Loucy (cell line): ENCODE measurements around the gene SPTB.
A peak's percentile ranks its signal among the peaks of the same experiment; 100 is the strongest.

ENCODE experiments used
- H2AFZ ChIP-seq: fragments of 200-600 bp; sonication (generic); 2 replicates; pipeline ENCODE4 v1.6.0; 2016; ENCODE audit warnings: antibody characterized with exemption, mild to moderate bottlenecking, low read length, moderate library complexity
- H3F3A ChIP-seq: fragments of 200-600 bp; 2 replicates; pipeline ENCODE4 v1.6.0; 2016; ENCODE audit warnings: antibody characterized with exemption, low read depth, mild to moderate bottlenecking
- H3K27me3 ChIP-seq: fragments of 200-600 bp; sonication (generic); 2 replicates; pipeline ENCODE4 v1.6.1; 2014; ENCODE audit warnings: low read length, mild to moderate bottlenecking; ENCODE audit not compliant: insufficient read depth, poor library complexity, severe bottlenecking
- H3K36me3 ChIP-seq: fragments of 200-600 bp; sonication (generic); 2 replicates; pipeline ENCODE4 v1.6.1; 2016; ENCODE audit warnings: low read length; ENCODE audit not compliant: insufficient read depth
- H3K4me1 ChIP-seq: fragments of 200-600 bp; sonication (generic); 2 replicates; pipeline ENCODE4 v1.5.1; 2014; ENCODE audit warnings: low read length, mild to moderate bottlenecking; ENCODE audit not compliant: insufficient read depth, poor library complexity, severe bottlenecking
- H3K4me2 ChIP-seq: fragments of 200-600 bp; sonication (generic); 2 replicates; pipeline ENCODE4 v1.6.0; 2014; ENCODE audit warnings: antibody characterized with exemption, low read length, low read depth, mild to moderate bottlenecking; ENCODE audit not compliant: poor library complexity, severe bottlenecking
- H3K4me3 ChIP-seq: fragments of 200-600 bp; sonication (generic); 2 replicates; pipeline ENCODE4 v1.5.1; 2014; ENCODE audit warnings: low read length, mild to moderate bottlenecking, mixed read lengths; ENCODE audit not compliant: poor library complexity, severe bottlenecking
- H3K79me2 ChIP-seq: fragments of 200-600 bp; sonication (generic); 2 replicates; pipeline ENCODE4 v1.6.1; 2014; ENCODE audit warnings: low read length; ENCODE audit not compliant: insufficient read depth
- H3K9ac ChIP-seq: fragments of 200-600 bp; sonication (generic); 2 replicates; pipeline ENCODE4 v1.6.0; 2014; ENCODE audit warnings: mild to moderate bottlenecking, low read depth, low read length, moderate library complexity; ENCODE audit not compliant: poor library complexity, severe bottlenecking
- H3K9me2 ChIP-seq: fragments of 200-600 bp; sonication (generic); replicated peaks from 2 replicates; pipeline ENCODE4 v1.6.1; 2016; ENCODE audit warnings: low read depth, low read length, mixed read lengths
- H3K9me3 ChIP-seq: fragments of 200-600 bp; sonication (generic); 2 replicates; pipeline ENCODE4 v1.6.1; 2014; ENCODE audit warnings: mild to moderate bottlenecking, antibody characterized with exemption, low read length, low read depth; ENCODE audit not compliant: insufficient read depth
- H4K20me1 ChIP-seq: fragments of 200-600 bp; sonication (generic); 2 replicates; pipeline ENCODE4 v1.6.0; 2014; ENCODE audit warnings: antibody characterized with exemption, low read length, mild to moderate bottlenecking; ENCODE audit not compliant: insufficient read depth, poor library complexity, severe bottlenecking
- CTCF ChIP-seq: fragments of 200-600 bp; sonication (generic); conservative IDR thresholded peaks from 2 replicates; pipeline ENCODE4 v1.5.1; 2014; ENCODE audit warnings: mild to moderate bottlenecking, antibody characterized with exemption, low read length
- EZH2phosphoT487 ChIP-seq: fragments of 200-600 bp; IDR thresholded peaks from 2 replicates; pipeline ENCODE4 v1.6.1; 2018; ENCODE audit warnings: antibody characterized with exemption, mild to moderate bottlenecking, moderate library complexity, borderline replicate concordance

The SPTB gene

GRCh38 chr14:64700290-64700689 is 179.4 kb downstream of the SPTB start:
- H3K36me3 ChIP-seq: no peaks in the 10 kb centered on the region
- no peak overlapping the region for H2AFZ ChIP-seq
- H3K4me3 ChIP-seq: no peak overlapping the region
- H4K20me1 ChIP-seq: no peaks in the 10 kb centered on the region
- H3K4me1 ChIP-seq: peaks cover 47% of the 10 kb centered on the region
- H3K9me3 ChIP-seq: no peaks in the 10 kb centered on the region
- peaks cover 19% of the 10 kb centered on the region for H3K79me2 ChIP-seq
- TF ChIP-seq EZH2phosphoT487 (no peak), CTCF (no peak)
- H3K9ac ChIP-seq: no peak overlapping the region
- no peaks in the 10 kb centered on the region for H3K9me2 ChIP-seq
- H3F3A ChIP-seq: no peaks in the 10 kb centered on the region; the same call in 1 of the 2 replicates
- no peaks in the 10 kb centered on the region for H3K27me3 ChIP-seq
- H3K4me2 ChIP-seq: no peak overlapping the region

DNA sequence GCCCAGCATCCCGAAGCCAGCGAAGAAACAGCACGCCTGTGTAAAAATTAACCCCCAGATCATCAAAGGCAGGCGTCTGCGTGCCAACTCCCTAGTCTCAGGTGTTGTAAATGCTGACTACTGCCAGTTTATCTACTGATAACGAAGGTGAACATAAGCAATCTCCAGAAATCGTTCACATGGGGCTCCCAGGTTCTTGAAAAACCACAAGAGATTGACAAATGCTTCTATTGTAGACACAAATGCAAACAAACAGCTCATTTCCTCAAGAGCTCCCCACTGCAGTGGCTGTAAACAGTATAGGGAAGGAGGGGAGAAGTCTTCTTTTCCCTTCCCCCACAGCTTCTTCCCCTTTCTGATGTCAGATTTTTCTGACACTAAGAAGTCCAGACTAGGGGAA is 180.8 kb downstream of the SPTB start:
- H3F3A ChIP-seq: no peaks in the 10 kb centered on the region; the same call in 1 of the 2 replicates
- no peak for TF ChIP-seq EZH2phosphoT487
- no peak for TF ChIP-seq CTCF
- no peak overlapping the region for H3K4me2 ChIP-seq
- H3K4me3 ChIP-seq: no peak overlapping the region
- H3K9me2 ChIP-seq: no peaks in the 10 kb centered on the region
- peaks cover 46% of the 10 kb centered on the region for H3K4me1 ChIP-seq
- H3K27me3 ChIP-seq: no peaks in the 10 kb centered on the region
- H3K79me2 ChIP-seq: peaks cover 6% of the 10 kb centered on the region; the same call in 1 of the 2 replicates
- H2AFZ ChIP-seq: no peak overlapping the region
- H3K9me3 ChIP-seq: no peaks in the 10 kb centered on the region
- H3K9ac ChIP-seq: no peak overlapping the region
- H3K36me3 ChIP-seq: no peaks in the 10 kb centered on the region
- H4K20me1 ChIP-seq: no peaks in the 10 kb centered on the region

GRCh38 chr14:64696355-64696857 is 183.3 kb downstream of the SPTB start:
- TF ChIP-seq CTCF (no peak), EZH2phosphoT487 (no peak)
- H3K79me2 ChIP-seq: no peaks in the 10 kb centered on the region

More at GRCh38 chr14:64696355-64696857, 183.3 kb downstream of the SPTB start:
- peaks cover 38% of the 10 kb centered on the region for H3K4me1 ChIP-seq
- no peaks in the 10 kb centered on the region for H3K9me2 ChIP-seq
- no peak overlapping the region for H3K4me3 ChIP-seq
- no peaks in the 10 kb centered on the region for H3K27me3 ChIP-seq
- H4K20me1 ChIP-seq: no peaks in the 10 kb centered on the region
- peak overlapping the region; percentile 21 for H3K4me2 ChIP-seq
- no peaks in the 10 kb centered on the region; the same call in 1 of the 2 replicates for H3F3A ChIP-seq
- no peak overlapping the region for H3K9ac ChIP-seq
- no peak overlapping the region for H2AFZ ChIP-seq
- no peaks in the 10 kb centered on the region for H3K9me3 ChIP-seq
- H3K36me3 ChIP-seq: no peaks in the 10 kb centered on the region
